Adipocyte (in vitro differentiated cells): ENCODE data around the gene MACROD2.

ENCODE experiments used
- DNase-seq: peaks from one replicate; pipeline ENCODE4 v3.0.0-alpha.2; 2015; ENCODE audit warnings: low read depth
- H3K27me3 ChIP-seq: replicated peaks from 2 replicates; pipeline ENCODE4 v1.7.0; 2013; ENCODE audit warnings: mild to moderate bottlenecking, low read length, moderate library complexity; ENCODE audit not compliant: control insufficient read depth, insufficient read depth
- H3K36me3 ChIP-seq: 2 replicates; pipeline ENCODE4 v1.7.0; 2013; ENCODE audit warnings: low read length, mild to moderate bottlenecking, moderate library complexity; ENCODE audit not compliant: control insufficient read depth, insufficient read depth, severe bottlenecking
- H3K4me1 ChIP-seq: 2 replicates; pipeline ENCODE4 v1.7.0; 2013; ENCODE audit warnings: mild to moderate bottlenecking, low read length, moderate library complexity; ENCODE audit not compliant: control insufficient read depth, insufficient read depth
- H3K4me3 ChIP-seq: 2 replicates; pipeline ENCODE4 v1.7.0; 2013; ENCODE audit warnings: mild to moderate bottlenecking, low read length, moderate library complexity
- H3K9ac ChIP-seq: 2 replicates; pipeline ENCODE4 v1.7.0; 2013; ENCODE audit warnings: mild to moderate bottlenecking, low read length, moderate library complexity
- H3K9me3 ChIP-seq: 2 replicates; pipeline ENCODE4 v1.7.0; 2013; ENCODE audit warnings: mild to moderate bottlenecking, low read length, moderate library complexity; ENCODE audit not compliant: control insufficient read depth

Gene MACROD2

GRCh38 chr20:15396026-15396425 lies 1400.7 kb downstream of the MACROD2 start:
- H3K4me3 ChIP-seq = no peak overlapping the region
- H3K27me3 ChIP-seq = no peaks in the 10 kb centered on the region
- no peak for DNase-seq
- H3K9ac ChIP-seq = no peak overlapping the region
- no peaks in the 10 kb centered on the region for H3K9me3 ChIP-seq
- H3K4me1 ChIP-seq = no peaks in the 10 kb centered on the region
- H3K36me3 ChIP-seq = no peaks in the 10 kb centered on the region

DNA sequence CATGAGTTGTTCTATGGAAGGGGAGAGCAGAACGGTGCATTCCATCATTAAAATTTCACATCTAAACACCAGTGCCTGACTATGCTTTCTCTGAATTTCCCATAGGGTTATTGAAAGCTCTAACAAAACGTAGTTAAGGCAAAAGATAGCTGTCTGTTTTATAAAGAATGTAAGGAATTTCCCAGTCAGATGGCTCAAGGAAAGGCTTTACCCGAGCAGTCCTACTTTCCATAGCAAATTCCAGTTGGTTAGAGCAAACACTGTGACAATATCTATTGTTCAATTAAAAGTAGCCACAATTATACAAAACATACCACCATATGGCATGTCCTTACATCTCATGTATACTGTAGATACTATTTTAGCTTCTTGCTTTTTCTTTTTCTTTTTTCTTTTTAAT lies 1401.6 kb downstream of the MACROD2 start:
- Histone ChIP-seq H3K4me1 (no peaks in the 10 kb centered on the region), H3K36me3 (no peaks in the 10 kb centered on the region), H3K9ac (no peak overlapping the region), H3K27me3 (no peaks in the 10 kb centered on the region), H3K4me3 (no peak overlapping the region), H3K9me3 (no peaks in the 10 kb centered on the region)
- peak; percentile 18 for DNase-seq

DNA sequence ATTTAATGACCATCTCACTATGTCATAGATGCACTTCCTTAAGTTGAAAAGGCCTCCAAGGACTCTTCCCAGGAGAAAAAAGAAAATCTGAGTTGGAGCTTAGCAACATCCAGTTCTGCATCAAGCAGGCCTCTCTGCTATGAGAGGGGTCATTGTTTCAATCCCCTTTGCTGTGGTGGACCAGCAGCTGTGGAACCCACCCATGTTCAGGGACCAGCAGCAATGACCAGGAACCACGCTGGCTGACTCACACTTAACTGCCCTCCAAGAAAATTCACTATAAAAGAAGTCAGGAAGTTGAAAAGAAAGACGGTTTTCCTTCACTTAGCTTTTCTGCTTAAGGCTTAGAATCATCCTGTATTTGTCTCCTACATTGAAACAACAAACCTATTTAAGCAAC lies 1404.5 kb downstream of the MACROD2 start:
- Histone ChIP-seq H3K27me3 (no peaks in the 10 kb centered on the region), H3K9ac (no peak overlapping the region), H3K36me3 (no peaks in the 10 kb centered on the region), H3K9me3 (peaks cover 7% of the 10 kb centered on the region), H3K4me3 (no peak overlapping the region), H3K4me1 (no peaks in the 10 kb centered on the region)
- no peak for DNase-seq

DNA sequence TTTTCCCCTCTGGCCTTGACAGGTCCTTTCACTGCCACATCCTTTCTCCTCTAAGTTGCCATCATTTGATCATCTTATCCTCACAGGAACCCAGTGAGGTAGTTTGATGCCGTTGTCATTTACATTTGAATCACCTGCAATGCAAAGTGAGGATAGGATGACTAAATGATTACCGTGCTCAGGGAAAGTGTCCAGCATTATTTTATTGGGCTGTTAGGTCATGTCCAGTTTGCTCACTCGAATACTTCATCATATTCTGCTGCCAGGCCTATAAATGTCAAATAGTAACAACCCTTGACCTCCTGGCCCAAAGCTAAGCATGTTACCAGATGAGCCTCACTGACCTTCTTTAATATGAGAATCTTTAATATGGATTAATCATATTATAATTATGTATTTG lies 1410.8 kb downstream of the MACROD2 start:
- no peak overlapping the region for H3K4me3 ChIP-seq
- H3K36me3 ChIP-seq = no peaks in the 10 kb centered on the region
- DNase-seq = no peak
- H3K9me3 ChIP-seq = peaks cover 7% of the 10 kb centered on the region
- H3K9ac ChIP-seq = no peak overlapping the region
- H3K27me3 ChIP-seq = no peaks in the 10 kb centered on the region
- no peaks in the 10 kb centered on the region for H3K4me1 ChIP-seq

- Histone ChIP-seq H3K9ac (no peak overlapping the region), H3K4me1 (no peaks in the 10 kb centered on the region), H3K27me3 (no peaks in the 10 kb centered on the region), H3K9me3 (peaks cover 3% of the 10 kb centered on the region), H3K36me3 (no peaks in the 10 kb centered on the region), H3K4me3 (no peak overlapping the region)
- DNase-seq = no peak
Observed at GRCh38 chr20:15411781-15412180, 1416.5 kb downstream of the MACROD2 start.

DNA sequence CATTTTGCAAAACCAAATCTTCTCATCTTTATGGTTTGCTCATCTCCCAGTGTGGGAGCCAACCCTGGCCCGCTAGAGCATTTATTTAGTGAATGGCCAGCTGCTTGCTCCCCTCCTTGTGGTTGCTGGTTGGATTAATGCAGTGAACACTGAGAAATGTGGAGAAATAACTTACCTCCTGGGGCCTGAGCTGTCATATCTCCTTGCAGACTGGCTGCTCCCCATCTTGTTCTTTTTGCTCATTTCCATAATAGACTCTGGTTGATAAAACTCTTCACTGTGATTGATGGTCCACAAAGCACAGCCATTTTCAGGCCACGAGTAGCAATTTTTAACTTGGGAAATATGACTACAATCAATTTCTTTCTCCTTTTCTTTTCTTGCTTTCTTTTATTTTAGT lies 1420.6 kb downstream of the MACROD2 start:
- no peak for DNase-seq
- Histone ChIP-seq H3K9ac (no peak overlapping the region), H3K27me3 (no peaks in the 10 kb centered on the region), H3K36me3 (no peaks in the 10 kb centered on the region), H3K4me1 (no peaks in the 10 kb centered on the region), H3K9me3 (peaks cover 3% of the 10 kb centered on the region), H3K4me3 (no peak overlapping the region)

DNA sequence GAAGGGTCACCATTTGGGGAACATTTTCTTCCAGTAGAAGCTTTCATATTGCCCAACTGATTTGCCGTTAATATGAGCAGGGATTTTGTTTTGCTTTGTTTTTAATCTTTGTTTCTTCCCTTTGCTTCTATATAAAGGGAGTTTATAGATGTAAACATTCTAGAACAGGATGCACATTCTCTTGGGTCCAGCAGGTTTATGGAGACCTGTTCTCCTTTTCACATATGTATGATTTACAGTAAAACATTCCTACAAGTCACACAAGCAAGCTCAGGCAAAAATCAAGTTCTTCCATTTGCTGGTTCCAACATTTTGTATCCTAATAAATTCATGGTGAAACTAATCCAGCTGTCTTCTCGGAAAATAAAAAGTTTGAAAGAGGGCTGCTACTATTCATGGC lies 1424.5 kb downstream of the MACROD2 start:
- no peak for DNase-seq
- H3K36me3 ChIP-seq = no peaks in the 10 kb centered on the region
- no peaks in the 10 kb centered on the region for H3K9me3 ChIP-seq
- no peak overlapping the region for H3K9ac ChIP-seq
- no peaks in the 10 kb centered on the region for H3K4me1 ChIP-seq
- no peak overlapping the region for H3K4me3 ChIP-seq
- H3K27me3 ChIP-seq = no peaks in the 10 kb centered on the region

DNA sequence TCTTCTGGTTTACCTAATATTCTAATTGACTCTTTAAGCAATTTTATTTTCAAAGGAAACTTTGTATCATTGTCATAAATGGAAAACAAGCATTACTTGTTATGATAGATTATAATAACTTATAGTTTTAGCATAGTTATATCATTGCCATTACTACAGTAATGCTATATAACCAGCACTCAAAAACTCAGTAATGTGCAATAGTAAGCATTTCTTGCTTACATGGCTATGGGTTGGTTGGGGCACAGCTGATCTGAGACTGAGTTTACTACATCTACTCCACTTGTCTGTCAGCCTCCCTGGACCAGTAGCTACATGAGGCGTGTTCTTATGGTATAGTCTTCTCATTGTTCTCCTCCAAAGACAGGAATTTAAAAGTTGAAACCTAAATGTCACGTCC lies 1427.7 kb downstream of the MACROD2 start:
- no peak for DNase-seq
- Histone ChIP-seq H3K4me3 (no peak overlapping the region), H3K27me3 (no peaks in the 10 kb centered on the region), H3K9ac (no peak overlapping the region), H3K4me1 (no peaks in the 10 kb centered on the region), H3K36me3 (no peaks in the 10 kb centered on the region), H3K9me3 (peaks cover 2% of the 10 kb centered on the region)

- H3K4me3 ChIP-seq = no peak overlapping the region
- H3K9me3 ChIP-seq = peaks cover under 1% of the 10 kb centered on the region
- DNase-seq = no peak
- no peak overlapping the region for H3K9ac ChIP-seq
- H3K4me1 ChIP-seq = peaks cover 6% of the 10 kb centered on the region
- no peaks in the 10 kb centered on the region for H3K27me3 ChIP-seq
- no peaks in the 10 kb centered on the region for H3K36me3 ChIP-seq
Observed at GRCh38 chr20:15439551-15439950, 1444.2 kb downstream of the MACROD2 start.

DNA sequence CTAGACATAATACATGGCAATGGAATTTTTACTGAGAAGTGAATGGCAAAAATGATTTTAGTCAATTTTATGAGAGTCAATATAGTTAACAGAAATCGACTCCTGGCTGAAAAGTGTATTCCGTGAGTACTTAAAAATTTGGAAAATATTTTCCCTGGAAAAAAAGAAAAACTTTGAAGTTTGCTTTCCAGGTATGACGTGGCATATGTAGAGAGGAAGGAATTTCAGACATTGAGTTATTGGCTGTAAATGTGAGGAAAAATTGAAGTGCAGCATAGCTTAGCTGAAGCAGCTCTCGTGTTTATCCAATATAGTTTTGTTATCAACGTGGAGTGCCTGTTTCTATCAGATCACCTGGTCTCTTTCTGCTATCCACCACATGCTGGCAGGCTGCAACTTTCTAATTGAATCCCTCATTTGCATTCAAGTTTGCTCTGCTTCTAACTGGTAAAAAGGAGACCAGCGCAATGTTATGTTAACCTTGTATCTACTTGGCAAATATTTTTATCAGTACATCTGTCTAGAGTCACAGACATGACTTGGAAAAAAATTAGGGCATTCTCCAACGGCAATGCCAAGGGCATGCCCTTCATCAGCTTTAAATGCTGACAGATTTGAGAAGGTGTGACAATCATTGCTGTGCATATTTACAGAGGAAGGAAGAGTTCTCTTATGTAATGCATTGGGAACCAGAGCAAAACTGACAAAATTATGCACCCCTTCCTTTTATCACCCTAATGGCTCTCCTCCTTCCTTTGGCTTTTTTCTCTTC lies 1444.9 kb downstream of the MACROD2 start:
- Histone ChIP-seq H3K4me3 (no peak overlapping the region), H3K4me1 (peaks cover 8% of the 10 kb centered on the region), H3K36me3 (no peaks in the 10 kb centered on the region), H3K27me3 (no peaks in the 10 kb centered on the region), H3K9ac (no peak overlapping the region), H3K9me3 (no peaks in the 10 kb centered on the region)
- no peak for DNase-seq

GRCh38 chr20:15445056-15445840 lies 1449.9 kb downstream of the MACROD2 start:
- Histone ChIP-seq H3K9me3 (no peaks in the 10 kb centered on the region), H3K4me1 (peaks cover 9% of the 10 kb centered on the region), H3K36me3 (no peaks in the 10 kb centered on the region), H3K4me3 (no peak overlapping the region), H3K9ac (no peak overlapping the region), H3K27me3 (no peaks in the 10 kb centered on the region)
- no peak for DNase-seq
